ENCODE data around the gene C1orf116. TPM values are rescaled to one million over a fixed set of nuclear protein-coding genes. Genes with fewer than 3 reads are reported as not detected.

The C1orf116 gene
- polyA plus RNA-seq, 1 donor = 0.12 TPM

GRCh38 chr1:207019161-207019560 is 13.4 kb downstream of the C1orf116 start:
- no peak for DNase-seq

- DNase-seq = no peak
These were observed 13.8 kb downstream of the C1orf116 start for GRCh38 chr1:207018707-207019106.

GRCh38 chr1:207017615-207018559 is 14.7 kb downstream of the C1orf116 start:
- no peak for DNase-seq

GRCh38 chr1:207015791-207016190 is 16.8 kb downstream of the C1orf116 start:
- no peak for DNase-seq

- DNase-seq = no peak
These were observed 17.8 kb downstream of the C1orf116 start for GRCh38 chr1:207014728-207015127.

GRCh38 chr1:207013321-207014085 is 19.1 kb downstream of the C1orf116 start:
- DNase-seq = no peak

GRCh38 chr1:207010726-207011125 is 21.8 kb downstream of the C1orf116 start:
- DNase-seq = no peak

- no peak for DNase-seq
These were observed 22.6 kb downstream of the C1orf116 start for GRCh38 chr1:207009945-207010344.

GRCh38 chr1:207009182-207009850 is 23.2 kb downstream of the C1orf116 start:
- DNase-seq = no peak

- DNase-seq = no peak
These were observed 25.1 kb downstream of the C1orf116 start for GRCh38 chr1:207007352-207008033.

GRCh38 chr1:207006914-207007313 is 25.6 kb downstream of the C1orf116 start:
- no peak for DNase-seq

- no peak for DNase-seq
These were observed 26.5 kb downstream of the C1orf116 start for GRCh38 chr1:207006083-207006482.

GRCh38 chr1:207004931-207005830 is 27.4 kb downstream of the C1orf116 start:
- no peak for DNase-seq

- no peak for DNase-seq
These were observed 29.3 kb downstream of the C1orf116 start for GRCh38 chr1:207003210-207003609.

- no peak for DNase-seq
These were observed 29.8 kb downstream of the C1orf116 start for GRCh38 chr1:207002724-207003146.

GRCh38 chr1:207001492-207002245 is 30.9 kb downstream of the C1orf116 start:
- DNase-seq = no peak

- no peak for DNase-seq
These were observed 31.8 kb downstream of the C1orf116 start for GRCh38 chr1:207000651-207001291.

- no peak for DNase-seq
These were observed 33.7 kb downstream of the C1orf116 start for GRCh38 chr1:206998816-206999215.

GRCh38 chr1:206992790-206993189 is 39.8 kb downstream of the C1orf116 start:
- no peak for DNase-seq

GRCh38 chr1:206987873-206988272 is 44.7 kb downstream of the C1orf116 start:
- DNase-seq = no peak
